HFFc6 (cell line): Measurements from ENCODE around the gene UGDH. TPM values are rescaled to one million over a fixed set of nuclear protein-coding genes. Genes with fewer than 3 reads are reported as not detected.
A peak's percentile ranks its signal among the peaks of the same experiment; 100 is the strongest.

Experiments
- DNase-seq: peaks from one replicate; pipeline ENCODE4 v3.0.0-alpha.2; 2018
- H3K27ac Mint-ChIP-seq: 2 replicates; pipeline ENCODE4 v1.8.0; 2020; ENCODE audit warnings: mild to moderate bottlenecking, mixed read lengths
- H3K27me3 Mint-ChIP-seq: 2 replicates; pipeline ENCODE4 v1.8.0; 2021; ENCODE audit warnings: mild to moderate bottlenecking, moderate library complexity, mixed read lengths; ENCODE audit not compliant: insufficient read depth
- H3K36me3 Mint-ChIP-seq: 2 replicates; pipeline ENCODE4 v1.8.0; 2021; ENCODE audit warnings: low read depth, mixed read lengths
- H3K4me1 Mint-ChIP-seq: 2 replicates; pipeline ENCODE4 v1.8.0; 2020; ENCODE audit warnings: low read depth, mixed read lengths
- H3K4me3 Mint-ChIP-seq: 2 replicates; pipeline ENCODE4 v1.8.0; 2020; ENCODE audit warnings: mild to moderate bottlenecking, moderate library complexity, mixed read lengths
- H3K9me3 Mint-ChIP-seq: 2 replicates; pipeline ENCODE4 v1.8.0; 2020; ENCODE audit warnings: mild to moderate bottlenecking, mixed read lengths
- total RNA-seq, 6 experiments: library from RNA; stranded (reverse); fragmentation: NEBNext Ultra II Directional; extraction: Animal tissue kit (Norgen Biotek cat#: 25700); gene quantifications; 2 replicates in 1 of 6; 3 replicates in 5 of 6; pipeline ENCODE4 v1.2.3, GENCODE V29; 2021
- TF ChIP-seq, protein P1 (sequence below): fragments of 200-600 bp; sonication (generic); IDR thresholded peaks from 2 replicates; pipeline ENCODE4 v1.5.0; 2021; ENCODE audit warnings: antibody characterized with exemption, mild to moderate bottlenecking

Gene UGDH
- total RNA-seq, 6 experiments from 2014 or later = 97.1 to 169 (median 158) TPM

DNA sequence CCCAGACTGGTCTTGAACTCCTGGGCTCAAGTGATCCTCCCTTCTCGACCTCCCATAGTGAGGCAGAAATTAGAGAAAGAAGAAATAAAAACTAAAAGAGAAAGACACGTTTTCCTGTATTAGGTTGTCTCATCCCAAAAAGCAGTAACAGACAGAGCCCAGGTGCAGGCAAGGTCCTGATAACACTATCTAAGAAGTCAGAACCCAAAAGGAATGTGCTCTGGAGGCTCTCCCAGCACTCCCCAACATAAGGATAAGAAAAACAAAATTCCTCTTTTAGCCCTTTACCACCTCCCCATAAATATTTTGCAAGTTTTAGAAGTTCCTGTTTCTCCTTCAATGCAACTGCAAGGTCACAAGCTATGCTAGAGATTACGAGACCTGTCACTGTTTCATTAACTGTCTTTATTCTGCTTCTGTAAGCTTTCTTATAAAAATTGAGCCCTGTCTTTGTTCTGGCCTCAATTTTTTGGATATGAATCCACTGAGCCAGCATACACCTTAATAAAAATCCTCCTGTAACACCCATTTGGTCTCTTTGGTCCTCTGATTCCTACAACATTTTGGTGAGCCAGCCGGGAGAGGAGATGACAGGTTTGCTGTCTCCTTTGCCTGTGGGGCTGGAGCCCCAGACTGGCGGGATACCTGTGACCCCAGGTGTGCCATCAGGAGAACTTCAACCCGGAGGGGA, 42.5 kb downstream of the UGDH start:
- no peak overlapping the region for H3K27ac Mint-ChIP-seq
- TF ChIP-seq, protein P1, sequence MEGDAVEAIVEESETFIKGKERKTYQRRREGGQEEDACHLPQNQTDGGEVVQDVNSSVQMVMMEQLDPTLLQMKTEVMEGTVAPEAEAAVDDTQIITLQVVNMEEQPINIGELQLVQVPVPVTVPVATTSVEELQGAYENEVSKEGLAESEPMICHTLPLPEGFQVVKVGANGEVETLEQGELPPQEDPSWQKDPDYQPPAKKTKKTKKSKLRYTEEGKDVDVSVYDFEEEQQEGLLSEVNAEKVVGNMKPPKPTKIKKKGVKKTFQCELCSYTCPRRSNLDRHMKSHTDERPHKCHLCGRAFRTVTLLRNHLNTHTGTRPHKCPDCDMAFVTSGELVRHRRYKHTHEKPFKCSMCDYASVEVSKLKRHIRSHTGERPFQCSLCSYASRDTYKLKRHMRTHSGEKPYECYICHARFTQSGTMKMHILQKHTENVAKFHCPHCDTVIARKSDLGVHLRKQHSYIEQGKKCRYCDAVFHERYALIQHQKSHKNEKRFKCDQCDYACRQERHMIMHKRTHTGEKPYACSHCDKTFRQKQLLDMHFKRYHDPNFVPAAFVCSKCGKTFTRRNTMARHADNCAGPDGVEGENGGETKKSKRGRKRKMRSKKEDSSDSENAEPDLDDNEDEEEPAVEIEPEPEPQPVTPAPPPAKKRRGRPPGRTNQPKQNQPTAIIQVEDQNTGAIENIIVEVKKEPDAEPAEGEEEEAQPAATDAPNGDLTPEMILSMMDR = no peak
- no peaks in the 10 kb centered on the region; the same call in none of the 2 replicates for H3K27me3 Mint-ChIP-seq
- DNase-seq = no peak
- no peak overlapping the region for H3K4me3 Mint-ChIP-seq
- peaks cover 6% of the 10 kb centered on the region; the same call in 1 of the 2 replicates for H3K4me1 Mint-ChIP-seq
- peaks cover 10% of the 10 kb centered on the region; the same call in 1 of the 2 replicates for H3K36me3 Mint-ChIP-seq
- H3K9me3 Mint-ChIP-seq = peaks cover 10% of the 10 kb centered on the region

DNA sequence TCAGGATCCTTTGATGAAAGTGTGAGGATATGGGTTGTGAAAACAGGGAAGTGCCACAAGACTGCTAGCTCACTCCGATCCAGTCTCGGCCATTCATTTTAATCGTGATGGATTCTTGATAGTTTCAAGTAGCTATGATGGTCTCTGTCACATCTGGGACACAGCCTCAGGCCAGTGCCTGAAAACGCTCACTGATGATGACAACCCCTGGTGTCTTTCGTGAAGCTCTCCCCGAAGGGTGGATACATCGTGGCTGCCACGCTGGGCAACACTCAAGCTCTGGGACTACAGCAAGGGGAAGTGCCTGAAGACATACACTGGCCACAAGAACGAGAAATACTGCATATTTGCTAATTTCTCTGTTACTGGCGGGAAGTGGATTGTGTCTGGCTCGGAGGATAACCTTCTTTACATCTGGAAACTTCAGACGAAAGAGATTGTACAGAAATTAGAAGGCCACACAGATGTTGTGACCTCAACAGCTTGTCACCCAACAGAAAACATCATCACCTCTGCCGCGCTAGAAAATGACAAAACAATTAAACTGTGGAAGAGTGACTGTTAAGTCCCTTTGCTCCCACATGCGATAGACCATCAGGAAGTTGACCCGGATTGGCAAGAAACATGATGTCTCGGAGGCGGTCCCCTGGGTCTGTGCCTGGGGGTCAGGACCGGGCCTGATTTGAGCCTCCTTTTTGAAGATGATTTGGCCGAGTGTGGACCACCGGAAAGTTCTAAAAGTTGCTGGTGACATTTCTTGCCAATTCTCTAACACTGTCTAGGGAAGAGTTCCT, 46.1 kb downstream of the UGDH start:
- peaks cover 10% of the 10 kb centered on the region for H3K9me3 Mint-ChIP-seq
- no peak overlapping the region for H3K27ac Mint-ChIP-seq
- TF ChIP-seq, protein P1 = no peak
- DNase-seq = no peak
- H3K4me1 Mint-ChIP-seq = peaks cover 7% of the 10 kb centered on the region; the same call in 1 of the 2 replicates
- no peak overlapping the region for H3K4me3 Mint-ChIP-seq
- no peaks in the 10 kb centered on the region; the same call in none of the 2 replicates for H3K27me3 Mint-ChIP-seq
- peaks cover 10% of the 10 kb centered on the region; the same call in 1 of the 2 replicates for H3K36me3 Mint-ChIP-seq

DNA sequence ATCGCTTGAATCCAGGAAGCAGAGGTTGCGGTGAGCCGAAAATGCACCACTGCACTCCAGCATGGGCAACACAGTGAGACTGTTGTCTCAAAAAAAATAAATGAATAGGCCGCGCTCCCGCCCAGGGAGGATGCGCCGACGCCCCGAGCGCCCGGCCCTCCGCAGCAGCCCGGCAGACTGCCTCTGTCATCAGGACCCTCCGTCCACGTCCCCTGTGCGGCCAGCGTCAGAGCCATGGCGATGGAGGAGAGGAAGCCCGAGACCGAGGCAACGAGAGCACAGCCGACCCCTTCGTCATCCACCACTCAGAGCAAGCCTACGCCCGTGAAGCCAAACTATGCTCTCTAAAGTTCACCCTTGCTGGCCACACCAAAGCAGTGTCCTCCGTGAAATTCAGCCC, 47.0 kb downstream of the UGDH start:
- TF ChIP-seq, protein P1 = no peak

DNA sequence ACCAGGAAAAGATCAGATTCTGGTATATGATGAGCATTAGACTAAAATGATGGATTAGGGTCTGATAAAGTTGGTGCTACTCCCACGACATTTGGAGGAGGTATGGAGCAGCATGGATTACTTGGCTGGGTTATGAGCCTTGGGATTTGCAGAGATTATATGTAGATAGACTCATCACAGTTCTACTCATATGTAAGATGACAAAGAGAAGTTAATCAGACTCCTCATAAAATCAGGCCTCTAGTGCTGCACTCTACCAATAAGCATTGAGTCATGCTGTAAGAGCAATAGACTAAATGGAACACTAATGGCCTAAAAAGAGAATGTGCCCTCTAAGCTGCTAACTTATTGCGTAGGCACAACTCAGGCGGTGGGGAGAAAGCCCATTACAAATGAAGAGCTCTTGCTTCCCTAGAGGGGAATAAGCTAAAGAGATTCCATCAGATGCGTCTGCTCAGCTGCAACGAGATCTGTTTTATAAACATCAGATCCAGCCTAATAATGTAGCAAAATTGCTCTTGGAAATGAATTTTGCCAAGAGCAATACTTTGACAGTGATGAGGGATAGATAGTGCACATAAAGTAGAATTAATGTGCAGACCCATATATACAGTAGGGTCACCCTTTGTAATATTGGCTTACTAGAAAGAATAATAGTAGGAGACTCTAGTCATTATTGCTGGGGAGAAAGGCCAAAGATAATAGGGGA, 50.9 kb downstream of the UGDH start:
- peak; percentile 32 for DNase-seq
- Mint-ChIP-seq H3K4me1 (peaks cover 9% of the 10 kb centered on the region; the same call in 1 of the 2 replicates), H3K9me3 (no peaks in the 10 kb centered on the region), H3K36me3 (no peaks in the 10 kb centered on the region), H3K27ac (no peak overlapping the region), H3K27me3 (no peaks in the 10 kb centered on the region), H3K4me3 (no peak overlapping the region)
- TF ChIP-seq, protein P1 = no peak

More for the DNA sequence above, 47.0 kb downstream of the UGDH start:
- peaks cover 10% of the 10 kb centered on the region; the same call in 1 of the 2 replicates for H3K36me3 Mint-ChIP-seq
- peaks cover 9% of the 10 kb centered on the region; the same call in 1 of the 2 replicates for H3K4me1 Mint-ChIP-seq
- DNase-seq = no peak
- no peak overlapping the region for H3K27ac Mint-ChIP-seq
- peaks cover 10% of the 10 kb centered on the region for H3K9me3 Mint-ChIP-seq
- H3K4me3 Mint-ChIP-seq = no peak overlapping the region
- no peaks in the 10 kb centered on the region; the same call in none of the 2 replicates for H3K27me3 Mint-ChIP-seq

DNA sequence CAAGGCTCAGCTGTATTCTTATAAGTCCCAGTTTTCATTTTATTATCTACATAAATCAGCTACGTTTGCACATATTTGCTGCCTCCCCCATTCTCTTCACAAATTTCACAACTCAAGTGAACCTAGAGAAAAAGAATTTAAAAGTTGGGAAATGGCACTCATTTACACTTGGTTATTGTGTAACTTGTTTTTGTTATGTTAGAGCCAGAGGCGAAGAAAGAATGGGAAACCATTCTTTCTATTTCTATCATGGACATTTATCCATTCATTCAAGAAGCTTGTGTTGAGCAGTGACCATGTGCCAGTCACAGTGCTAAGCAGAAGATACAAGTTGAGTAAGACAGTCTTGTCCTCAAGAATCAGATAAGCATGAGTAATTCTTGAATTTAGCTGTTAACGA, 54.8 kb downstream of the UGDH start:
- no peaks in the 10 kb centered on the region for H3K36me3 Mint-ChIP-seq

More for the DNA sequence above, 54.8 kb downstream of the UGDH start:
- Mint-ChIP-seq H3K4me1 (peaks cover 19% of the 10 kb centered on the region), H3K27ac (no peak overlapping the region), H3K9me3 (no peaks in the 10 kb centered on the region), H3K27me3 (no peaks in the 10 kb centered on the region), H3K4me3 (no peak overlapping the region)
- DNase-seq = no peak
- TF ChIP-seq, protein P1 = no peak
